Panc1 (cell line): Measurements from ENCODE around the gene RAB23. TPM values are rescaled to one million over a fixed set of nuclear protein-coding genes. Genes with fewer than 3 reads are reported as not detected.

Experiments used
- ATAC-seq: fragments of 200-7000 bp; cut with Tn5 transposase; 2 replicates; pipeline ENCODE4 v1.9.1; 2020; ENCODE audit warnings: mild to moderate bottlenecking, moderate library complexity
- BruUV-seq: library from RNA; stranded (reverse); fragments of 400-500 nt; replicated peaks from 2 replicates; lab custom pipeline; 2021; lab: Mats Ljungman, UMichigan
- CTCF ChIA-PET: fragments of 300-600 bp; sonication (Branson Sonifier 250); formaldehyde crosslinking; loops from one replicate; lab custom pipeline; 2022; ENCODE audit warnings: antibody characterized with exemption; lab: Charles Lee
- POLR2A ChIA-PET: fragments of 300-600 bp; sonication (Branson Sonifier 250); formaldehyde crosslinking; loops from one replicate; lab custom pipeline; 2022; ENCODE audit warnings: antibody characterized with exemption; lab: Charles Lee
- DNase-seq: peaks from one replicate; pipeline ENCODE4 v3.0.0-alpha.2; 2010; ENCODE audit warnings: low read depth, low spot score
- H3K27ac ChIP-seq: 2 replicates; pipeline ENCODE4 v1.5.1; 2011; ENCODE audit warnings: mild to moderate bottlenecking, low read length, inconsistent platforms
- H3K27me3 ChIP-seq: fragments of 200-500 bp; sonication (Bioruptor generic); 2 replicates; pipeline ENCODE4 v1.6.0; 2014; ENCODE audit warnings: low read length, inconsistent platforms; ENCODE audit not compliant: control insufficient read depth, insufficient read depth
- H3K36me3 ChIP-seq: fragments of 200-500 bp; sonication (Bioruptor generic); 2 replicates; pipeline ENCODE4 v1.5.1; 2014; ENCODE audit warnings: inconsistent platforms, mild to moderate bottlenecking, low read length, moderate library complexity; ENCODE audit not compliant: control insufficient read depth, insufficient read depth
- H3K4me1 ChIP-seq: 2 replicates; pipeline ENCODE4 v1.5.1; 2011; ENCODE audit warnings: inconsistent platforms, mild to moderate bottlenecking, low read length, moderate library complexity; ENCODE audit not compliant: control insufficient read depth, insufficient read depth
- H3K4me3 ChIP-seq, 2 experiments: 2 replicates each; pipeline ENCODE4 v1.5.1; 2011 to 2012; ENCODE audit warnings: low read depth in 2 of 2, low read length in 2 of 2, mild to moderate bottlenecking in 2 of 2, inconsistent platforms in 1 of 2, moderate library complexity in 1 of 2
- H3K9me3 ChIP-seq: fragments of 200-500 bp; sonication (Bioruptor generic); 2 replicates; pipeline ENCODE4 v1.5.1; 2014; ENCODE audit warnings: low read depth, mild to moderate bottlenecking, inconsistent platforms, low read length, moderate library complexity; ENCODE audit not compliant: control insufficient read depth, insufficient read depth
- POLR2AphosphoS5 ChIP-seq: IDR thresholded peaks from 2 replicates; pipeline ENCODE4 v1.6.1; 2012; ENCODE audit warnings: mild to moderate bottlenecking, low read depth, low read length, moderate library complexity
- SIN3A ChIP-seq: IDR thresholded peaks from 2 replicates; pipeline ENCODE4 v1.6.1; 2012; ENCODE audit warnings: low read depth, mild to moderate bottlenecking, low read length, moderate library complexity, borderline replicate concordance; ENCODE audit not compliant: insufficient read depth
- TCF7L2 ChIP-seq: IDR thresholded peaks from 2 replicates; pipeline ENCODE4 v1.6.1; 2011; ENCODE audit warnings: mild to moderate bottlenecking, low read depth, low read length, inconsistent platforms
- in situ Hi-C: cut with HindIII; loops from 2 replicates; pipeline ENCODE4 v1.10.0; 2016; ENCODE audit warnings: low sequenced_read_pairs, low pct_unique_long_range_greater_than_20kb
- intact Hi-C: fragments of 100-400 bp; cut with micrococcal nuclease; formaldehyde crosslinking; loops from one replicate; pipeline ENCODE4 v1.10.0; 2022; ENCODE audit not compliant: unreplicated experiment
- total RNA-seq: library from RNA; stranded (reverse); gene quantifications from one replicate; pipeline ENCODE4 v1.2.1, GENCODE V29; 2021; ENCODE audit not compliant: unreplicated experiment
- TF ChIP-seq, protein P1 (sequence below), 2 experiments: IDR thresholded peaks; 2 replicates each; pipeline ENCODE4 v1.6.1; 2011 to 2012; ENCODE audit warnings: low read depth in 2 of 2, control low read depth in 1 of 2, low read length in 1 of 2, mild to moderate bottlenecking in 1 of 2, moderate library complexity in 1 of 2; ENCODE audit not compliant: insufficient read depth in 1 of 2
- TF ChIP-seq, protein P2 (sequence below): fragments of 450-650 bp; IDR thresholded peaks from 2 replicates; pipeline ENCODE4 v1.5.1; 2017; ENCODE audit warnings: mild to moderate bottlenecking

Gene RAB23
- total RNA-seq, 1 experiment from 2014 or later, result 25.5 TPM

DNA sequence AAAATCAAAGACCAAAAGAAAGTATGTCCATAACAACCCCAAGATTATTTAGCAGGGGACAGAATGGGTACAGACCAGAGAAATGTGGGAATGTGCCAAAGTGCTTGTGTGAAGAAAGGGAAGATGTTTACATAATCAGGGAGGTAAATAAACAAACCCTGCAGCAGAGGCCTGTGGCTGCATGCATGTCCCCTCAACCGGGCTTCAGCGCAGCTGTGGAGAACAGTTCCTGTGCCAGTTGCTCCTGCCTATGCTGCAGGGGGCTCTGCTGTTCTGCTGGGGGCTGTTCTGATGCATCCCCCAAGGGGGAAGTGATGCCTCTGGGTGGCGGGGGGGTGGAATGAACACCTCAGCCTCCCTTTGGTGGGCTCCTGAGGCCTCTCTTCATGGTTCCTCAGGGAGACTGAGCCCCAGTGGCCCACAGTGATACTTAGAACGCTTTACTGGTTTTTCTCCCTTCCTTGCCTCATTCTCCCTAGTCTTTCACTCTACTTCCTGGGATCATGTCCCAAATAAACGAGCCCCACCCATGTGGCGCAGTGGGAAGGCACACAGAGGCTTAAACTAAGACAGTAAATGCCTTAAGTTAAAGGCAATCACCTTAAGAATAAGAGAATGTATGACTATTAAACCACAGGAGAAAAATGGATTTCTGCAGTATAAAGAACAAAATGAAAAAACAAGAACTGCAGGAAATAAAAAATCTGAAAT is 23.0 kb downstream of the RAB23 start:
- ChIA-PET CTCF (interaction anchor here (0.6 kb wide), 1 partner anchor 23 kb away, joined by 3 read pairs; no protein-coding TSS in a partner anchor), POLR2A (no interaction called here)
- Histone ChIP-seq H3K27ac (peak overlapping the region; percentile 32; the same call in 1 of the 2 replicates), H3K36me3 (no peaks in the 10 kb centered on the region), H3K27me3 (no peaks in the 10 kb centered on the region), H3K4me1 (peaks cover 20% of the 10 kb centered on the region), H3K9me3 (no peaks in the 10 kb centered on the region), H3K4me3 (no peak overlapping the region)
- peak; percentile 94 for ATAC-seq
- no TSS peak for BruUV-seq
- in situ Hi-C loops, result no loop called here
- TF ChIP-seq, protein P1, sequence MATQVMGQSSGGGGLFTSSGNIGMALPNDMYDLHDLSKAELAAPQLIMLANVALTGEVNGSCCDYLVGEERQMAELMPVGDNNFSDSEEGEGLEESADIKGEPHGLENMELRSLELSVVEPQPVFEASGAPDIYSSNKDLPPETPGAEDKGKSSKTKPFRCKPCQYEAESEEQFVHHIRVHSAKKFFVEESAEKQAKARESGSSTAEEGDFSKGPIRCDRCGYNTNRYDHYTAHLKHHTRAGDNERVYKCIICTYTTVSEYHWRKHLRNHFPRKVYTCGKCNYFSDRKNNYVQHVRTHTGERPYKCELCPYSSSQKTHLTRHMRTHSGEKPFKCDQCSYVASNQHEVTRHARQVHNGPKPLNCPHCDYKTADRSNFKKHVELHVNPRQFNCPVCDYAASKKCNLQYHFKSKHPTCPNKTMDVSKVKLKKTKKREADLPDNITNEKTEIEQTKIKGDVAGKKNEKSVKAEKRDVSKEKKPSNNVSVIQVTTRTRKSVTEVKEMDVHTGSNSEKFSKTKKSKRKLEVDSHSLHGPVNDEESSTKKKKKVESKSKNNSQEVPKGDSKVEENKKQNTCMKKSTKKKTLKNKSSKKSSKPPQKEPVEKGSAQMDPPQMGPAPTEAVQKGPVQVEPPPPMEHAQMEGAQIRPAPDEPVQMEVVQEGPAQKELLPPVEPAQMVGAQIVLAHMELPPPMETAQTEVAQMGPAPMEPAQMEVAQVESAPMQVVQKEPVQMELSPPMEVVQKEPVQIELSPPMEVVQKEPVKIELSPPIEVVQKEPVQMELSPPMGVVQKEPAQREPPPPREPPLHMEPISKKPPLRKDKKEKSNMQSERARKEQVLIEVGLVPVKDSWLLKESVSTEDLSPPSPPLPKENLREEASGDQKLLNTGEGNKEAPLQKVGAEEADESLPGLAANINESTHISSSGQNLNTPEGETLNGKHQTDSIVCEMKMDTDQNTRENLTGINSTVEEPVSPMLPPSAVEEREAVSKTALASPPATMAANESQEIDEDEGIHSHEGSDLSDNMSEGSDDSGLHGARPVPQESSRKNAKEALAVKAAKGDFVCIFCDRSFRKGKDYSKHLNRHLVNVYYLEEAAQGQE (IDR thresholded peaks at IDR 0.05; ENCODE audit: insufficient read depth in 1 of 2, low read depth in 2 of 2, low read length in 1 of 2), result no peak
- TF ChIP-seq, protein P2, sequence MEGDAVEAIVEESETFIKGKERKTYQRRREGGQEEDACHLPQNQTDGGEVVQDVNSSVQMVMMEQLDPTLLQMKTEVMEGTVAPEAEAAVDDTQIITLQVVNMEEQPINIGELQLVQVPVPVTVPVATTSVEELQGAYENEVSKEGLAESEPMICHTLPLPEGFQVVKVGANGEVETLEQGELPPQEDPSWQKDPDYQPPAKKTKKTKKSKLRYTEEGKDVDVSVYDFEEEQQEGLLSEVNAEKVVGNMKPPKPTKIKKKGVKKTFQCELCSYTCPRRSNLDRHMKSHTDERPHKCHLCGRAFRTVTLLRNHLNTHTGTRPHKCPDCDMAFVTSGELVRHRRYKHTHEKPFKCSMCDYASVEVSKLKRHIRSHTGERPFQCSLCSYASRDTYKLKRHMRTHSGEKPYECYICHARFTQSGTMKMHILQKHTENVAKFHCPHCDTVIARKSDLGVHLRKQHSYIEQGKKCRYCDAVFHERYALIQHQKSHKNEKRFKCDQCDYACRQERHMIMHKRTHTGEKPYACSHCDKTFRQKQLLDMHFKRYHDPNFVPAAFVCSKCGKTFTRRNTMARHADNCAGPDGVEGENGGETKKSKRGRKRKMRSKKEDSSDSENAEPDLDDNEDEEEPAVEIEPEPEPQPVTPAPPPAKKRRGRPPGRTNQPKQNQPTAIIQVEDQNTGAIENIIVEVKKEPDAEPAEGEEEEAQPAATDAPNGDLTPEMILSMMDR, result peak; percentile 10; the same call in 1 of the 2 replicates
- TF ChIP-seq TCF7L2, result peak; percentile 79; the same call in 1 of the 2 replicates
- TF ChIP-seq POLR2AphosphoS5, result peak; percentile 39; the same call in 1 of the 2 replicates
- TF ChIP-seq SIN3A, result no peak
- intact Hi-C loops, result no loop called here
- DNase-seq, result no peak

DNA sequence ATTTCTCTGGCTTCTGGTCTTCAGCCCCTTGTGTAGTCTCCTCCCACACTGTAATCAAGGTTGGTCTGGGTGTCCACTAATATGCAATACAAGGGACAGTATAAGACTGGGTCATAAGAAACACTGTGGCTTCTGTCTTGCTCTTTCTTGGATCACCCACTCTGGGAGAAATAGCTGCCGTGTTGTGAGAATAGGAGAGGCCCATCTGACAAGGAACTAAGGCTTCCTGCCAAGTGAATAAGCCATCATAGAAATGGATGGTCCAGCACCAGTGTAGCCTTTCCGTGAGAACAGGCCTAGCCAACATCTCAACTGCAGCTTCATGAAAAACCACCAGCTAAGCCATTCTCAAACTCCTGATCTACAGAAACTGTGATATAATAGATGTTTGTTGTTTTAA is 26.6 kb downstream of the RAB23 start:
- TF ChIP-seq, protein P1 (IDR thresholded peaks at IDR 0.05; ENCODE audit: insufficient read depth in 1 of 2, low read depth in 2 of 2, low read length in 1 of 2), result no peak
- TF ChIP-seq, protein P2, result no peak
- TF ChIP-seq TCF7L2, result no peak
- no peak for TF ChIP-seq POLR2AphosphoS5
- no peak for TF ChIP-seq SIN3A
- no peak overlapping the region for H3K27ac ChIP-seq
- CTCF ChIA-PET, result no interaction called here
- DNase-seq, result no peak
- in situ Hi-C loops (no loop called here), intact Hi-C loops (no loop called here)
- no peaks in the 10 kb centered on the region; the same call in 1 of the 2 replicates for H3K36me3 ChIP-seq
- H3K27me3 ChIP-seq, result no peaks in the 10 kb centered on the region
- H3K9me3 ChIP-seq, result no peaks in the 10 kb centered on the region
- peaks cover 16% of the 10 kb centered on the region for H3K4me1 ChIP-seq
- ATAC-seq, result no peak
- no peak overlapping the region for H3K4me3 ChIP-seq
- POLR2A ChIA-PET, result interaction anchor here (0.5 to 0.6 kb wide), 3 partner anchors 34 to 293 kb away, joined by 4 to 8 read pairs (median 5); no protein-coding TSS in a partner anchor
- no TSS peak for BruUV-seq
